Activated naive CD8-positive, alpha-beta T cell treated with anti-CD3 and anti-CD28 coated beads for 36 hours (primary cell): Measurements from ENCODE around the gene SSH3. TPM values are rescaled to one million over a fixed set of nuclear protein-coding genes. Genes with fewer than 3 reads are reported as not detected.
A peak's percentile ranks its signal among the peaks of the same experiment; 100 is the strongest.
"Not testable (repeated sequence)": the region's sequence is repeated elsewhere in the genome, so short reads cannot be mapped to it uniquely, and the experiment has no call there.

Source experiments
- DNase-seq: peaks from one replicate; pipeline ENCODE4 v3.0.0; 2021
- H3K27ac Mint-ChIP-seq: one replicate; pipeline ENCODE4 v1.8.0; 2022; ENCODE audit warnings: mild to moderate bottlenecking, moderate library complexity, mixed read lengths
- H3K27me3 Mint-ChIP-seq: one replicate; pipeline ENCODE4 v1.8.0; 2022; ENCODE audit warnings: mild to moderate bottlenecking, mixed read lengths
- H3K36me3 Mint-ChIP-seq: one replicate; pipeline ENCODE4 v1.8.0; 2021; ENCODE audit warnings: mild to moderate bottlenecking, mixed read lengths
- H3K4me1 Mint-ChIP-seq: one replicate; pipeline ENCODE4 v1.8.0; 2021; ENCODE audit warnings: mixed read lengths
- H3K4me3 Mint-ChIP-seq: one replicate; pipeline ENCODE4 v1.8.0; 2022; ENCODE audit warnings: mild to moderate bottlenecking, moderate library complexity, mixed read lengths
- H3K9me3 Mint-ChIP-seq: one replicate; pipeline ENCODE4 v1.8.0; 2022; ENCODE audit warnings: mixed read lengths
- total RNA-seq, 2 experiments: library from RNA; stranded (reverse); gene quantifications; one replicate each; pipeline ENCODE4 v1.2.3, GENCODE V29; 2021

Gene SSH3
- total RNA-seq, 2 experiments from 2014 or later, result 4.6 to 4.7 TPM

GRCh38 chr11:67317205-67317887, 14.0 kb downstream of the SSH3 start:
- no peaks in the 10 kb centered on the region for H3K9me3 Mint-ChIP-seq
- peak overlapping the region; percentile 95 for H3K27ac Mint-ChIP-seq
- peak overlapping the region; percentile 95 for H3K4me3 Mint-ChIP-seq
- peak; percentile 97 for DNase-seq
- H3K4me1 Mint-ChIP-seq, result peaks cover 30% of the 10 kb centered on the region
- peaks cover 6% of the 10 kb centered on the region for H3K27me3 Mint-ChIP-seq
- H3K36me3 Mint-ChIP-seq, result no peaks in the 10 kb centered on the region

- Mint-ChIP-seq H3K27me3 (peaks cover 6% of the 10 kb centered on the region), H3K4me1 (peaks cover 25% of the 10 kb centered on the region), H3K9me3 (no peaks in the 10 kb centered on the region), H3K27ac (peak overlapping the region; percentile 95), H3K36me3 (no peaks in the 10 kb centered on the region), H3K4me3 (peak overlapping the region; percentile 95)
- DNase-seq, result no peak
Observed at GRCh38 chr11:67317888-67318555, 14.7 kb downstream of the SSH3 start.

GRCh38 chr11:67318876-67319275, 15.5 kb downstream of the SSH3 start:
- not testable (repeated sequence) for H3K9me3 Mint-ChIP-seq, H3K36me3 Mint-ChIP-seq, DNase-seq, H3K27ac Mint-ChIP-seq, H3K27me3 Mint-ChIP-seq
- peaks cover 18% of the 10 kb centered on the region for H3K4me1 Mint-ChIP-seq
- H3K4me3 Mint-ChIP-seq, result peak overlapping the region; percentile 95

GRCh38 chr11:67320011-67320410, 16.7 kb downstream of the SSH3 start:
- Mint-ChIP-seq H3K9me3 (no peaks in the 10 kb centered on the region), H3K4me3 (no peak overlapping the region), H3K36me3 (no peaks in the 10 kb centered on the region), H3K27ac (no peak overlapping the region), H3K4me1 (peaks cover 18% of the 10 kb centered on the region), H3K27me3 (peaks cover 6% of the 10 kb centered on the region)
- DNase-seq, result no peak

- Mint-ChIP-seq H3K4me1 (peaks cover 18% of the 10 kb centered on the region), H3K9me3 (no peaks in the 10 kb centered on the region), H3K36me3 (no peaks in the 10 kb centered on the region), H3K27ac (no peak overlapping the region), H3K4me3 (no peak overlapping the region), H3K27me3 (peaks cover 6% of the 10 kb centered on the region)
- DNase-seq, result no peak
Observed at GRCh38 chr11:67320691-67321090, 17.4 kb downstream of the SSH3 start.

GRCh38 chr11:67321313-67321871, 18.1 kb downstream of the SSH3 start:
- no peak overlapping the region for H3K27ac Mint-ChIP-seq
- H3K9me3 Mint-ChIP-seq, result no peaks in the 10 kb centered on the region
- H3K4me3 Mint-ChIP-seq, result no peak overlapping the region
- peaks cover 6% of the 10 kb centered on the region for H3K27me3 Mint-ChIP-seq
- no peaks in the 10 kb centered on the region for H3K36me3 Mint-ChIP-seq
- H3K4me1 Mint-ChIP-seq, result peaks cover 16% of the 10 kb centered on the region
- no peak for DNase-seq

- Mint-ChIP-seq H3K27me3 (peaks cover 6% of the 10 kb centered on the region), H3K4me3 (no peak overlapping the region), H3K27ac (no peak overlapping the region), H3K4me1 (peaks cover 16% of the 10 kb centered on the region), H3K9me3 (no peaks in the 10 kb centered on the region), H3K36me3 (no peaks in the 10 kb centered on the region)
- no peak for DNase-seq
Observed at GRCh38 chr11:67322049-67322448, 18.7 kb downstream of the SSH3 start.

- H3K27ac Mint-ChIP-seq, result no peak overlapping the region
- H3K4me3 Mint-ChIP-seq, result no peak overlapping the region
- peaks cover 5% of the 10 kb centered on the region for H3K27me3 Mint-ChIP-seq
- no peaks in the 10 kb centered on the region for H3K36me3 Mint-ChIP-seq
- DNase-seq, result no peak
- H3K9me3 Mint-ChIP-seq, result no peaks in the 10 kb centered on the region
- peaks cover 9% of the 10 kb centered on the region for H3K4me1 Mint-ChIP-seq
Observed at GRCh38 chr11:67323526-67323925, 20.2 kb downstream of the SSH3 start.

- Mint-ChIP-seq H3K4me1 (no peaks in the 10 kb centered on the region), H3K36me3 (peaks cover 2% of the 10 kb centered on the region), H3K9me3 (no peaks in the 10 kb centered on the region), H3K27ac (no peak overlapping the region), H3K27me3 (no peaks in the 10 kb centered on the region), H3K4me3 (no peak overlapping the region)
- no peak for DNase-seq
Observed at GRCh38 chr11:67332081-67332691, 28.9 kb downstream of the SSH3 start.

GRCh38 chr11:67337257-67337656, 33.9 kb downstream of the SSH3 start:
- Mint-ChIP-seq H3K4me3 (no peak overlapping the region), H3K36me3 (no peaks in the 10 kb centered on the region), H3K9me3 (no peaks in the 10 kb centered on the region), H3K27me3 (no peaks in the 10 kb centered on the region), H3K27ac (no peak overlapping the region), H3K4me1 (no peaks in the 10 kb centered on the region)
- DNase-seq, result no peak

GRCh38 chr11:67344264-67344663, 40.9 kb downstream of the SSH3 start:
- no peaks in the 10 kb centered on the region for H3K36me3 Mint-ChIP-seq
- H3K4me3 Mint-ChIP-seq, result peak overlapping the region; percentile 38
- peak; percentile 17 for DNase-seq
- H3K4me1 Mint-ChIP-seq, result peaks cover 32% of the 10 kb centered on the region
- no peaks in the 10 kb centered on the region for H3K9me3 Mint-ChIP-seq
- no peaks in the 10 kb centered on the region for H3K27me3 Mint-ChIP-seq
- H3K27ac Mint-ChIP-seq, result peak overlapping the region; percentile 85

GRCh38 chr11:67345247-67345919, 42.1 kb downstream of the SSH3 start:
- no peaks in the 10 kb centered on the region for H3K9me3 Mint-ChIP-seq
- peak overlapping the region; percentile 85 for H3K27ac Mint-ChIP-seq
- no peak for DNase-seq
- H3K4me1 Mint-ChIP-seq, result peaks cover 37% of the 10 kb centered on the region
- H3K4me3 Mint-ChIP-seq, result peak overlapping the region; percentile 14
- no peaks in the 10 kb centered on the region for H3K27me3 Mint-ChIP-seq
- no peaks in the 10 kb centered on the region for H3K36me3 Mint-ChIP-seq

- H3K9me3 Mint-ChIP-seq, result no peaks in the 10 kb centered on the region
- DNase-seq, result no peak
- no peaks in the 10 kb centered on the region for H3K36me3 Mint-ChIP-seq
- no peaks in the 10 kb centered on the region for H3K27me3 Mint-ChIP-seq
- H3K4me1 Mint-ChIP-seq, result peaks cover 41% of the 10 kb centered on the region
- H3K27ac Mint-ChIP-seq, result peak overlapping the region; percentile 85
- H3K4me3 Mint-ChIP-seq, result no peak overlapping the region
Observed at GRCh38 chr11:67345920-67346819, 42.8 kb downstream of the SSH3 start.
